Measurements from ENCODE around the gene ISYNA1.

GRCh38 chr19:18428173-18428786 lies 9.7 kb downstream of the ISYNA1 start:
- TF ChIP-seq CTCF (IDR thresholded peaks at IDR 0.05; ENCODE audit: low read depth, low read length, missing input control) (no peak), HNF4A (conservative IDR thresholded peaks at IDR 0.05) (no peak), RXRA (IDR thresholded peaks at IDR 0.05) (no peak), MAX (IDR thresholded peaks at IDR 0.05) (no peak), RAD21 (IDR thresholded peaks at IDR 0.05) (no peak), JUND (IDR thresholded peaks at IDR 0.05) (no peak)

Measured in liver (tissue), 3 donors.